K562 (cell line): ENCODE data around the gene MAP1LC3B. TPM values are rescaled to one million over a fixed set of nuclear protein-coding genes. Genes with fewer than 3 reads are reported as not detected.

ENCODE experiments used
- ATAC-seq: fragments of 200-7000 bp; cut with Tn5 transposase; 3 replicates; pipeline ENCODE4 v1.9.1; 2020; ENCODE audit warnings: moderate library complexity
- BruUV-seq: library from RNA; stranded (reverse); fragments of 400-500 nt; replicated peaks from 2 replicates; lab custom pipeline; 2021; lab: Mats Ljungman, UMichigan
- CTCF ChIA-PET: fragments of 300-600 bp; formaldehyde crosslinking; extraction: SDS; loops from one replicate; lab custom pipeline; 2021; ENCODE audit warnings: low intra/inter-chr PET ratio; lab: Yijun Ruan, JAX
- POLR2A ChIA-PET: fragments of 300-600, 350-650 bp; sonication (Branson Sonifier 250); formaldehyde crosslinking; extraction: SDS; loops from one replicate; lab custom pipeline; 2021; ENCODE audit warnings: antibody characterized with exemption, inconsistent platforms; lab: Yijun Ruan, JAX
- DNase-seq, 4 experiments: peaks; one replicate each; pipeline versions ENCODE4 v3.0.0 to v3.0.0-alpha.2; 2011 to 2018; ENCODE audit warnings: low spot score in 3 of 4, mixed read lengths in 3 of 4; ENCODE audit errors: extremely low read depth in 1 of 4
- FAIRE-seq: peaks from 2 replicates; lab custom pipeline; 2011; peaks lifted over from hg19 to GRCh38; lab: Jason Lieb, UNC
- H2AFZ ChIP-seq: 2 replicates; pipeline ENCODE4 v1.6.0; 2011; ENCODE audit warnings: low read depth, low read length, control low read depth, inconsistent platforms
- H3K27ac ChIP-seq: fragments of 200-600 bp; 3 replicates; pipeline ENCODE4 v1.8.0; 2011; ENCODE audit warnings: low read depth, mild to moderate bottlenecking, control low read depth, inconsistent platforms, low read length, moderate library complexity, mixed read lengths; ENCODE audit errors: extremely low read depth
- H3K27me3 ChIP-seq, 2 experiments: fragments of 300-600 bp in 1 of 2; 2 replicates in 1 of 2; 3 replicates in 1 of 2; pipeline versions ENCODE4 v1.6.0 to v1.8.0; 2011; ENCODE audit warnings: inconsistent platforms in 2 of 2, low read length in 2 of 2, mild to moderate bottlenecking in 1 of 2, mixed read lengths in 1 of 2, moderate library complexity in 1 of 2; ENCODE audit not compliant: control insufficient read depth in 2 of 2, insufficient read depth in 2 of 2
- H3K36me3 ChIP-seq: fragments of 300-600 bp; 3 replicates; pipeline ENCODE4 v1.8.0; 2011; ENCODE audit warnings: mild to moderate bottlenecking, low read length, inconsistent platforms; ENCODE audit not compliant: control insufficient read depth, insufficient read depth
- H3K4me1 ChIP-seq, 2 experiments: fragments of 200-600 bp in 1 of 2; replicated peaks in 1 of 2; 2 replicates in 1 of 2; 3 replicates in 1 of 2; pipeline versions ENCODE4 v1.5.1 to v1.8.0; 2011; ENCODE audit warnings: inconsistent platforms in 2 of 2, low read length in 2 of 2, mild to moderate bottlenecking in 1 of 2, mixed read lengths in 1 of 2, moderate library complexity in 1 of 2; ENCODE audit not compliant: control insufficient read depth in 2 of 2, insufficient read depth in 2 of 2
- H3K4me2 ChIP-seq: 2 replicates; pipeline ENCODE4 v1.6.1; 2011; ENCODE audit warnings: low read length, control low read depth, inconsistent platforms, mixed read lengths; ENCODE audit not compliant: insufficient read depth
- H3K4me3 ChIP-seq: fragments of 200-600 bp; sonication (generic), shearing (Covaris generic); 2 replicates; pipeline ENCODE4 v1.5.1; 2016; ENCODE audit warnings: control low read depth, inconsistent platforms
- H3K79me2 ChIP-seq: fragments of 200-600 bp; 3 replicates; pipeline ENCODE4 v1.8.0; 2011; ENCODE audit warnings: low read length, inconsistent platforms; ENCODE audit not compliant: control insufficient read depth, insufficient read depth
- H3K9ac ChIP-seq, 2 experiments: 2 replicates each; pipeline versions ENCODE4 v1.6.0 to v1.6.1; 2011; ENCODE audit warnings: low read depth in 2 of 2, low read length in 2 of 2, control low read depth in 1 of 2, inconsistent platforms in 1 of 2, mild to moderate bottlenecking in 1 of 2, mixed read lengths in 1 of 2; ENCODE audit not compliant: insufficient read depth in 1 of 2
- H3K9me1 ChIP-seq: one replicate; pipeline ENCODE4 v1.6.0; 2011; ENCODE audit warnings: inconsistent platforms, mild to moderate bottlenecking, low read length, moderate library complexity; ENCODE audit not compliant: control insufficient read depth, insufficient read depth
- H3K9me3 ChIP-seq: replicated peaks from 2 replicates; pipeline ENCODE4 v1.5.1; 2011; ENCODE audit warnings: low read depth, low read length, inconsistent platforms; ENCODE audit not compliant: control insufficient read depth, insufficient read depth
- H4K20me1 ChIP-seq: replicated peaks from 2 replicates; pipeline ENCODE4 v1.6.1; 2011; ENCODE audit warnings: low read length, inconsistent platforms, mixed read lengths; ENCODE audit not compliant: control insufficient read depth, insufficient read depth
- MCM7 ChIP-seq, 2 experiments: fragments of 450-650 bp; IDR thresholded peaks; 2 replicates each; pipeline ENCODE4 v1.6.1; 2016 to 2018
- NFYB ChIP-seq: IDR thresholded peaks from 2 replicates; pipeline ENCODE4 v1.6.1; 2011; ENCODE audit warnings: mild to moderate bottlenecking, moderate library complexity; ENCODE audit not compliant: insufficient read length; ENCODE audit errors: extremely low read depth
- POLR2G ChIP-seq: fragments of 200-400 bp; formaldehyde crosslinking; IDR thresholded peaks from 2 replicates; pipeline ENCODE4 v1.6.1; 2017; ENCODE audit warnings: low read depth, mild to moderate bottlenecking, antibody characterized with exemption, low read length, moderate library complexity
- TRIM28 ChIP-seq: fragments of 450-650 bp; IDR thresholded peaks from 2 replicates; pipeline ENCODE4 v1.6.1; 2017
- WGBS: fragments of 100-300 bp; shearing (Covaris generic); methylation state at CpG from one replicate; pipeline ENCODE4 v1.1.6; 2016; ENCODE audit warnings: low coverage, mixed read lengths; ENCODE audit not compliant: insufficient coverage; ENCODE audit errors: missing lambda C conversion rate; 5-methylcytosine and 5-hydroxymethylcytosine counted together
- in situ Hi-C: fragments of 300-500 bp; cut with MboI; formaldehyde crosslinking; loops from 4 replicates; pipeline ENCODE4 v1.15.0; 2018; ENCODE audit warnings: inconsistent platforms, mixed read lengths
- intact Hi-C: fragments of 100-400 bp; cut with micrococcal nuclease; formaldehyde crosslinking; loops from 2 replicates; pipeline ENCODE4 v1.14.2; 2022
- polyA plus RNA-seq, 8 experiments: library from polyadenylated mRNA; depleted of rRNA in 4 of 8; stranded (reverse) in 5 of 8; unstranded in 3 of 8; fragments of >200 nt; fragmentation: Nextera tagmentation in 2 of 8; fragmentation: Illumina TruSeq in 1 of 8; extraction: Ambion mirVana in 2 of 8; extraction: Trizol in 1 of 8; gene quantifications; 2 replicates each; pipeline versions ENCODE4 v1.2.1 to v1.2.3, GENCODE V29; 2011 to 2014; ENCODE audit warnings: inconsistent platforms in 1 of 8, missing spikeins in 1 of 8
- total RNA-seq, 7 experiments: library from RNA; depleted of rRNA in 6 of 7; stranded (reverse); fragments of >200 nt in 6 of 7; fragmentation: Illumina TruSeq in 2 of 7; extraction: Trizol in 2 of 7; gene quantifications; 2 replicates each; pipeline versions ENCODE4 v1.2.1 to v1.2.3, GENCODE V29; 2011 to 2021; ENCODE audit warnings: low replicate concordance in 1 of 7
- TF ChIP-seq, protein P1 (sequence below): conservative IDR thresholded peaks from 2 replicates; pipeline ENCODE4 v1.6.1; 2011; ENCODE audit warnings: low read depth, mild to moderate bottlenecking, low read length; ENCODE audit not compliant: control insufficient read depth

The MAP1LC3B gene
- total and polyA plus RNA-seq, 9 of the 15 experiments (the other 6 are each of a cell fraction or from before 2014, with no cell fraction given): 16.0 to 81.5 (median 36.7) TPM

- in situ Hi-C loops (no loop called here), intact Hi-C loops (no loop called here)
- FAIRE-seq (no peak), DNase-seq (no peak), ATAC-seq (no peak)
- BruUV-seq: no TSS peak
- peaks cover 0 to 26% of the 10 kb centered on the region in 2 experiments; a peak in 1 of 5 replicates for H3K4me1 ChIP-seq
- H3K9me3 ChIP-seq: no peaks in the 10 kb centered on the region
- no peaks in the 10 kb centered on the region for H3K27me3 ChIP-seq
- peaks cover 2% of the 10 kb centered on the region; the same call in 2 of the 3 replicates for H3K79me2 ChIP-seq
- no peak overlapping the region for H3K4me2 ChIP-seq
- peaks cover 1% of the 10 kb centered on the region for H4K20me1 ChIP-seq
- WGBS: 92% methylated on average over 24 of the region's 34 CpGs
- TF ChIP-seq TRIM28 (no peak), NFYB (no peak), MCM7 (IDR thresholded peaks at IDR 0.05) (no peak), POLR2G (peak; percentile 7; the same call in 1 of the 2 replicates)
- TF ChIP-seq, protein P1, sequence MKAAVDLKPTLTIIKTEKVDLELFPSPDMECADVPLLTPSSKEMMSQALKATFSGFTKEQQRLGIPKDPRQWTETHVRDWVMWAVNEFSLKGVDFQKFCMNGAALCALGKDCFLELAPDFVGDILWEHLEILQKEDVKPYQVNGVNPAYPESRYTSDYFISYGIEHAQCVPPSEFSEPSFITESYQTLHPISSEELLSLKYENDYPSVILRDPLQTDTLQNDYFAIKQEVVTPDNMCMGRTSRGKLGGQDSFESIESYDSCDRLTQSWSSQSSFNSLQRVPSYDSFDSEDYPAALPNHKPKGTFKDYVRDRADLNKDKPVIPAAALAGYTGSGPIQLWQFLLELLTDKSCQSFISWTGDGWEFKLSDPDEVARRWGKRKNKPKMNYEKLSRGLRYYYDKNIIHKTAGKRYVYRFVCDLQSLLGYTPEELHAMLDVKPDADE: no peak
- peaks cover 77% of the 10 kb centered on the region; the same call in 2 of the 3 replicates for H3K36me3 ChIP-seq
- CTCF ChIA-PET: no interaction called here
- no peak overlapping the region for H2AFZ ChIP-seq
- H3K9ac ChIP-seq: no peak overlapping the region
- H3K4me3 ChIP-seq: no peak overlapping the region
- POLR2A ChIA-PET: interaction anchor here (1.2 kb wide), 1 partner anchor 10 kb away, joined by 7 read pairs; no protein-coding TSS in a partner anchor
- peaks cover 5% of the 10 kb centered on the region for H3K9me1 ChIP-seq
- H3K27ac ChIP-seq: no peak overlapping the region
Observed at GRCh38 chr16:87344165-87344930, 47.8 kb upstream of the MAP1LC3B start.
